ENCODE data around the gene DCXR. TPM values are rescaled to one million over a fixed set of nuclear protein-coding genes. Genes with fewer than 3 reads are reported as not detected.

The DCXR gene
- total and polyA plus RNA-seq, 2 experiments from 2014 or later: 86.9 to 137 TPM

DNA sequence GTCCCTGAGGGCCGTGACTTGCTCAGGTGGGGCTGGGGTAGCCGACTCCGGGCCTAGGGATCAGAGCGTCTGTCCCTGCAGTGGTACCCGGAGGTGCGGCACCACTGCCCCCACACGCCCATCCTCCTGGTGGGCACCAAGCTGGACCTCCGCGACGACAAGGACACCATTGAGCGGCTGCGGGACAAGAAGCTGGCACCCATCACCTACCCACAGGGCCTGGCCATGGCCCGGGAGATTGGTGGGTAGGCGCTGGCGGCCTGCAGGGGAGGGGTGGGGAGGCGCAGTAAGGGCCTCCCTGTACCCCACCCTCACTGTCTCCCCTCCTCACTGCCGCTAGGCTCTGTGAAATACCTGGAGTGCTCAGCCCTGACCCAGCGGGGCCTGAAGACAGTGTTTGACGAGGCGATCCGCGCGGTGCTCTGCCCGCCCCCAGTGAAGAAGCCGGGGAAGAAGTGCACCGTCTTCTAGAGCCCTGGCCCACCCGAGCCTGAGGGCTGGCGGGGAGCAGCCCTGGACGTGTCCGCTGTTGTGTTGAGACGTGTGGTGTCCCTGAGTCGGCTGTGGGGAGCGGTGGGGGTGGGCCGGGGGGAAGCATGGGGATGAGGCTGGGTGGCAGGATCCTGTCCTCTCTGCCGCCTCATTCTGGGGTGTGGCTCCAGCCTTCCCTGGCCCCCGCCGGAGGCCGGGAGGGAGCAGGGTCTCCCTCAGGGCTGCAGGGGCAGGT, 4.0 kb downstream of the DCXR start:
- no peak overlapping the region for H3K27ac Mint-ChIP-seq
- Histone ChIP-seq H3K4me1 (ENCODE audit: insufficient read depth) (peaks cover 9% of the 10 kb centered on the region; the same call in 1 of the 2 replicates), H3K4me3 (peak overlapping the region; percentile 79), H4K20me1 (replicated peaks; ENCODE audit: insufficient read depth) (no peaks in the 10 kb centered on the region; the same call in 1 of the 2 replicates), H3K79me2 (replicated peaks; ENCODE audit: insufficient read depth) (peaks cover 8% of the 10 kb centered on the region; the same call in 1 of the 2 replicates), H3K36me3 (ENCODE audit: insufficient read depth) (no peaks in the 10 kb centered on the region), H3F3A (replicated peaks; ENCODE audit: low read depth) (peaks cover 21% of the 10 kb centered on the region), H3K9me2 (ENCODE audit: insufficient read depth) (no peaks in the 10 kb centered on the region), H2AFZ (no peak overlapping the region), H3K27me3 (ENCODE audit: insufficient read depth) (no peaks in the 10 kb centered on the region), H3K4me2 (no peak overlapping the region), H3K27ac (ENCODE audit: low read depth) (no peak overlapping the region)
- no peak for ATAC-seq
- peak overlapping the region; percentile 75 for H3K4me3 Mint-ChIP-seq
- H3K27me3 Mint-ChIP-seq (ENCODE audit: insufficient read depth, low read depth, poor library complexity): peaks cover 9% of the 10 kb centered on the region
- H3K36me3 Mint-ChIP-seq (ENCODE audit: low read depth): peaks cover 3% of the 10 kb centered on the region; the same call in 2 of the 3 replicates
- peaks cover 23% of the 10 kb centered on the region for H3K4me1 Mint-ChIP-seq
- no peak for TF ChIP-seq CREB1 (CRISPR knock-in tag; IDR thresholded peaks at IDR 0.05; ENCODE audit: low read depth)
- TF ChIP-seq, protein P1, sequence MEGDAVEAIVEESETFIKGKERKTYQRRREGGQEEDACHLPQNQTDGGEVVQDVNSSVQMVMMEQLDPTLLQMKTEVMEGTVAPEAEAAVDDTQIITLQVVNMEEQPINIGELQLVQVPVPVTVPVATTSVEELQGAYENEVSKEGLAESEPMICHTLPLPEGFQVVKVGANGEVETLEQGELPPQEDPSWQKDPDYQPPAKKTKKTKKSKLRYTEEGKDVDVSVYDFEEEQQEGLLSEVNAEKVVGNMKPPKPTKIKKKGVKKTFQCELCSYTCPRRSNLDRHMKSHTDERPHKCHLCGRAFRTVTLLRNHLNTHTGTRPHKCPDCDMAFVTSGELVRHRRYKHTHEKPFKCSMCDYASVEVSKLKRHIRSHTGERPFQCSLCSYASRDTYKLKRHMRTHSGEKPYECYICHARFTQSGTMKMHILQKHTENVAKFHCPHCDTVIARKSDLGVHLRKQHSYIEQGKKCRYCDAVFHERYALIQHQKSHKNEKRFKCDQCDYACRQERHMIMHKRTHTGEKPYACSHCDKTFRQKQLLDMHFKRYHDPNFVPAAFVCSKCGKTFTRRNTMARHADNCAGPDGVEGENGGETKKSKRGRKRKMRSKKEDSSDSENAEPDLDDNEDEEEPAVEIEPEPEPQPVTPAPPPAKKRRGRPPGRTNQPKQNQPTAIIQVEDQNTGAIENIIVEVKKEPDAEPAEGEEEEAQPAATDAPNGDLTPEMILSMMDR (conservative IDR thresholded peaks at IDR 0.05; ENCODE audit: low read depth in 2 of 2): no peak
- TF ChIP-seq EZH2phosphoT487 (IDR thresholded peaks at IDR 0.05; ENCODE audit: unreplicated experiment): no peak
- no peak for TF ChIP-seq POLR2AphosphoS5 (IDR thresholded peaks at IDR 0.05; ENCODE audit: low read depth)
- no peak for TF ChIP-seq EZH2 (IDR thresholded peaks at IDR 0.05; ENCODE audit: low read depth, unreplicated experiment)
- no peak for TF ChIP-seq JUNB (IDR thresholded peaks at IDR 0.05; ENCODE audit: unreplicated experiment)
- TF ChIP-seq, protein P2, sequence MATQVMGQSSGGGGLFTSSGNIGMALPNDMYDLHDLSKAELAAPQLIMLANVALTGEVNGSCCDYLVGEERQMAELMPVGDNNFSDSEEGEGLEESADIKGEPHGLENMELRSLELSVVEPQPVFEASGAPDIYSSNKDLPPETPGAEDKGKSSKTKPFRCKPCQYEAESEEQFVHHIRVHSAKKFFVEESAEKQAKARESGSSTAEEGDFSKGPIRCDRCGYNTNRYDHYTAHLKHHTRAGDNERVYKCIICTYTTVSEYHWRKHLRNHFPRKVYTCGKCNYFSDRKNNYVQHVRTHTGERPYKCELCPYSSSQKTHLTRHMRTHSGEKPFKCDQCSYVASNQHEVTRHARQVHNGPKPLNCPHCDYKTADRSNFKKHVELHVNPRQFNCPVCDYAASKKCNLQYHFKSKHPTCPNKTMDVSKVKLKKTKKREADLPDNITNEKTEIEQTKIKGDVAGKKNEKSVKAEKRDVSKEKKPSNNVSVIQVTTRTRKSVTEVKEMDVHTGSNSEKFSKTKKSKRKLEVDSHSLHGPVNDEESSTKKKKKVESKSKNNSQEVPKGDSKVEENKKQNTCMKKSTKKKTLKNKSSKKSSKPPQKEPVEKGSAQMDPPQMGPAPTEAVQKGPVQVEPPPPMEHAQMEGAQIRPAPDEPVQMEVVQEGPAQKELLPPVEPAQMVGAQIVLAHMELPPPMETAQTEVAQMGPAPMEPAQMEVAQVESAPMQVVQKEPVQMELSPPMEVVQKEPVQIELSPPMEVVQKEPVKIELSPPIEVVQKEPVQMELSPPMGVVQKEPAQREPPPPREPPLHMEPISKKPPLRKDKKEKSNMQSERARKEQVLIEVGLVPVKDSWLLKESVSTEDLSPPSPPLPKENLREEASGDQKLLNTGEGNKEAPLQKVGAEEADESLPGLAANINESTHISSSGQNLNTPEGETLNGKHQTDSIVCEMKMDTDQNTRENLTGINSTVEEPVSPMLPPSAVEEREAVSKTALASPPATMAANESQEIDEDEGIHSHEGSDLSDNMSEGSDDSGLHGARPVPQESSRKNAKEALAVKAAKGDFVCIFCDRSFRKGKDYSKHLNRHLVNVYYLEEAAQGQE (IDR thresholded peaks at IDR 0.05; ENCODE audit: unreplicated experiment): no peak
- TF ChIP-seq STAT1 (IDR thresholded peaks at IDR 0.05; ENCODE audit: unreplicated experiment): no peak
- TF ChIP-seq ZNF331 (CRISPR knock-in tag; IDR thresholded peaks at IDR 0.05; ENCODE audit: low read depth): no peak
- TF ChIP-seq, protein P3, sequence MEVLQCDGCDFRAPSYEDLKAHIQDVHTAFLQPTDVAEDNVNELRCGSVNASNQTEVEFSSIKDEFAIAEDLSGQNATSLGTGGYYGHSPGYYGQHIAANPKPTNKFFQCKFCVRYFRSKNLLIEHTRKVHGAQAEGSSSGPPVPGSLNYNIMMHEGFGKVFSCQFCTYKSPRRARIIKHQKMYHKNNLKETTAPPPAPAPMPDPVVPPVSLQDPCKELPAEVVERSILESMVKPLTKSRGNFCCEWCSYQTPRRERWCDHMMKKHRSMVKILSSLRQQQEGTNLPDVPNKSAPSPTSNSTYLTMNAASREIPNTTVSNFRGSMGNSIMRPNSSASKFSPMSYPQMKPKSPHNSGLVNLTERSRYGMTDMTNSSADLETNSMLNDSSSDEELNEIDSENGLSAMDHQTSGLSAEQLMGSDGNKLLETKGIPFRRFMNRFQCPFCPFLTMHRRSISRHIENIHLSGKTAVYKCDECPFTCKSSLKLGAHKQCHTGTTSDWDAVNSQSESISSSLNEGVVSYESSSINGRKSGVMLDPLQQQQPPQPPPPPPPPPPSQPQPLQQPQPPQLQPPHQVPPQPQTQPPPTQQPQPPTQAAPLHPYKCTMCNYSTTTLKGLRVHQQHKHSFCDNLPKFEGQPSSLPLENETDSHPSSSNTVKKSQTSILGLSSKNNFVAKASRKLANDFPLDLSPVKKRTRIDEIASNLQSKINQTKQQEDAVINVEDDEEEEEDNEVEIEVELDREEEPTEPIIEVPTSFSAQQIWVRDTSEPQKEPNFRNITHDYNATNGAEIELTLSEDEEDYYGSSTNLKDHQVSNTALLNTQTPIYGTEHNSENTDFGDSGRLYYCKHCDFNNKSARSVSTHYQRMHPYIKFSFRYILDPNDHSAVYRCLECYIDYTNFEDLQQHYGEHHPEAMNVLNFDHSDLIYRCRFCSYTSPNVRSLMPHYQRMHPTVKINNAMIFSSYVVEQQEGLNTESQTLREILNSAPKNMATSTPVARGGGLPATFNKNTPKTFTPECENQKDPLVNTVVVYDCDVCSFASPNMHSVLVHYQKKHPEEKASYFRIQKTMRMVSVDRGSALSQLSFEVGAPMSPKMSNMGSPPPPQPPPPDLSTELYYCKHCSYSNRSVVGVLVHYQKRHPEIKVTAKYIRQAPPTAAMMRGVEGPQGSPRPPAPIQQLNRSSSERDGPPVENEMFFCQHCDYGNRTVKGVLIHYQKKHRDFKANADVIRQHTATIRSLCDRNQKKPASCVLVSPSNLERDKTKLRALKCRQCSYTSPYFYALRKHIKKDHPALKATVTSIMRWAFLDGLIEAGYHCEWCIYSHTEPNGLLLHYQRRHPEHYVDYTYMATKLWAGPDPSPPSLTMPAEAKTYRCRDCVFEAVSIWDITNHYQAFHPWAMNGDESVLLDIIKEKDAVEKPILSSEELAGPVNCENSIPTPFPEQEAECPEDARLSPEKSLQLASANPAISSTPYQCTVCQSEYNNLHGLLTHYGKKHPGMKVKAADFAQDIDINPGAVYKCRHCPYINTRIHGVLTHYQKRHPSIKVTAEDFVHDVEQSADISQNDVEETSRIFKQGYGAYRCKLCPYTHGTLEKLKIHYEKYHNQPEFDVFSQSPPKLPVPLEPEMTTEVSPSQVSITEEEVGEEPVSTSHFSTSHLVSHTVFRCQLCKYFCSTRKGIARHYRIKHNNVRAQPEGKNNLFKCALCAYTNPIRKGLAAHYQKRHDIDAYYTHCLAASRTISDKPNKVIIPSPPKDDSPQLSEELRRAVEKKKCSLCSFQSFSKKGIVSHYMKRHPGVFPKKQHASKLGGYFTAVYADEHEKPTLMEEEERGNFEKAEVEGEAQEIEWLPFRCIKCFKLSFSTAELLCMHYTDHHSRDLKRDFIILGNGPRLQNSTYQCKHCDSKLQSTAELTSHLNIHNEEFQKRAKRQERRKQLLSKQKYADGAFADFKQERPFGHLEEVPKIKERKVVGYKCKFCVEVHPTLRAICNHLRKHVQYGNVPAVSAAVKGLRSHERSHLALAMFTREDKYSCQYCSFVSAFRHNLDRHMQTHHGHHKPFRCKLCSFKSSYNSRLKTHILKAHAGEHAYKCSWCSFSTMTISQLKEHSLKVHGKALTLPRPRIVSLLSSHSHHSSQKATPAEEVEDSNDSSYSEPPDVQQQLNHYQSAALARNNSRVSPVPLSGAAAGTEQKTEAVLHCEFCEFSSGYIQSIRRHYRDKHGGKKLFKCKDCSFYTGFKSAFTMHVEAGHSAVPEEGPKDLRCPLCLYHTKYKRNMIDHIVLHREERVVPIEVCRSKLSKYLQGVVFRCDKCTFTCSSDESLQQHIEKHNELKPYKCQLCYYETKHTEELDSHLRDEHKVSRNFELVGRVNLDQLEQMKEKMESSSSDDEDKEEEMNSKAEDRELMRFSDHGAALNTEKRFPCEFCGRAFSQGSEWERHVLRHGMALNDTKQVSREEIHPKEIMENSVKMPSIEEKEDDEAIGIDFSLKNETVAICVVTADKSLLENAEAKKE (CRISPR knock-in tag; IDR thresholded peaks at IDR 0.05): no peak
- TF ChIP-seq ETS1 (IDR thresholded peaks at IDR 0.05): no peak
- no peak for TF ChIP-seq NANOG (IDR thresholded peaks at IDR 0.05; ENCODE audit: borderline replicate concordance)
- no peak for TF ChIP-seq ZNF114 (CRISPR knock-in tag; IDR thresholded peaks at IDR 0.05)
- no peak for DNase-seq (ENCODE audit: low spot score)
- H3K9me3 Mint-ChIP-seq: no peaks in the 10 kb centered on the region

All from GM23338 (cell line).